ENCODE data around the gene TBC1D9. TPM values are rescaled to one million over a fixed set of nuclear protein-coding genes. Genes with fewer than 3 reads are reported as not detected.
A peak's percentile ranks its signal among the peaks of the same experiment; 100 is the strongest.

The TBC1D9 gene
- total RNA-seq, 1 experiment from 2014 or later = 17.0 TPM

GRCh38 chr4:140717313-140717712, 38.9 kb downstream of the TBC1D9 start:
- Histone ChIP-seq H3F3A (ENCODE audit: insufficient read depth, low read depth) (no peaks in the 10 kb centered on the region), H2AFZ (no peak overlapping the region), H3K9me3 (ENCODE audit: insufficient read depth, low read depth) (no peaks in the 10 kb centered on the region), H3K79me2 (ENCODE audit: low read depth) (no peaks in the 10 kb centered on the region), H3K4me2 (peak overlapping the region; percentile 32), H3K27me3 (ENCODE audit: insufficient read depth, low read depth) (no peaks in the 10 kb centered on the region), H3K36me3 (ENCODE audit: low read depth) (no peaks in the 10 kb centered on the region), H4K20me1 (ENCODE audit: insufficient read depth) (no peaks in the 10 kb centered on the region), H3K4me1 (replicated peaks; ENCODE audit: insufficient read depth) (peaks cover 22% of the 10 kb centered on the region), H3K4me3 (no peak overlapping the region), H3K9me2 (ENCODE audit: insufficient read depth) (no peaks in the 10 kb centered on the region), H3K27ac (peak overlapping the region; percentile 19; the same call in 1 of the 2 replicates)
- TF ChIP-seq CTCF (conservative IDR thresholded peaks at IDR 0.05) (no peak), EZH2 (IDR thresholded peaks at IDR 0.05; ENCODE audit: low read depth) (no peak)
- DNase-seq = no peak
- no TSS peak for BruUV-seq (replicated peaks)
- intact Hi-C loops (cut with micrococcal nuclease; ENCODE audit: unreplicated experiment) = no loop called here
- POLR2A ChIA-PET (ENCODE audit: unreplicated experiment) = no interaction called here
- CTCF ChIA-PET = interaction anchor here (1.5 kb wide), 1 partner anchor 122 kb away, joined by 3 read pairs; no protein-coding TSS in a partner anchor

- peak overlapping the region; percentile 13; the same call in 1 of the 2 replicates for H3K4me2 ChIP-seq
- no peak for TF ChIP-seq CTCF (conservative IDR thresholded peaks at IDR 0.05)
- no peak for TF ChIP-seq EZH2 (IDR thresholded peaks at IDR 0.05; ENCODE audit: low read depth)
- H3K4me1 ChIP-seq (replicated peaks; ENCODE audit: insufficient read depth) = peaks cover 22% of the 10 kb centered on the region
- H3K79me2 ChIP-seq (ENCODE audit: low read depth) = no peaks in the 10 kb centered on the region
- no peak overlapping the region for H2AFZ ChIP-seq
- no TSS peak for BruUV-seq (replicated peaks)
- H3K27me3 ChIP-seq (ENCODE audit: insufficient read depth, low read depth) = no peaks in the 10 kb centered on the region
- CTCF ChIA-PET = no interaction called here
- H3K9me3 ChIP-seq (ENCODE audit: insufficient read depth, low read depth) = no peaks in the 10 kb centered on the region
- no peak for DNase-seq
- H3K9me2 ChIP-seq (ENCODE audit: insufficient read depth) = no peaks in the 10 kb centered on the region
- intact Hi-C loops (cut with micrococcal nuclease; ENCODE audit: unreplicated experiment) = no loop called here
- H3F3A ChIP-seq (ENCODE audit: insufficient read depth, low read depth) = no peaks in the 10 kb centered on the region
- POLR2A ChIA-PET (ENCODE audit: unreplicated experiment) = no interaction called here
- no peaks in the 10 kb centered on the region for H4K20me1 ChIP-seq (ENCODE audit: insufficient read depth)
- no peaks in the 10 kb centered on the region for H3K36me3 ChIP-seq (ENCODE audit: low read depth)
- H3K27ac ChIP-seq = no peak overlapping the region
- no peak overlapping the region for H3K4me3 ChIP-seq
Measured at GRCh38 chr4:140715119-140715518, 41.1 kb downstream of the TBC1D9 start.

GRCh38 chr4:140711910-140712309, 44.3 kb downstream of the TBC1D9 start:
- Histone ChIP-seq H3F3A (ENCODE audit: insufficient read depth, low read depth) (no peaks in the 10 kb centered on the region), H3K9me3 (ENCODE audit: insufficient read depth, low read depth) (no peaks in the 10 kb centered on the region), H2AFZ (no peak overlapping the region), H3K27ac (no peak overlapping the region), H3K36me3 (ENCODE audit: low read depth) (no peaks in the 10 kb centered on the region), H3K4me2 (no peak overlapping the region), H3K79me2 (ENCODE audit: low read depth) (no peaks in the 10 kb centered on the region), H3K9me2 (ENCODE audit: insufficient read depth) (no peaks in the 10 kb centered on the region), H3K4me1 (replicated peaks; ENCODE audit: insufficient read depth) (peaks cover 2% of the 10 kb centered on the region), H4K20me1 (ENCODE audit: insufficient read depth) (no peaks in the 10 kb centered on the region), H3K27me3 (ENCODE audit: insufficient read depth, low read depth) (no peaks in the 10 kb centered on the region), H3K4me3 (no peak overlapping the region)
- ChIA-PET CTCF (no interaction called here), POLR2A (ENCODE audit: unreplicated experiment) (no interaction called here)
- no peak for DNase-seq
- BruUV-seq (replicated peaks) = no TSS peak
- TF ChIP-seq CTCF (conservative IDR thresholded peaks at IDR 0.05) (no peak), EZH2 (IDR thresholded peaks at IDR 0.05; ENCODE audit: low read depth) (no peak)
- intact Hi-C loops (cut with micrococcal nuclease; ENCODE audit: unreplicated experiment) = no loop called here

Data from PC-9 (cell line).